Measurements from ENCODE around the gene SHROOM3.

DNA sequence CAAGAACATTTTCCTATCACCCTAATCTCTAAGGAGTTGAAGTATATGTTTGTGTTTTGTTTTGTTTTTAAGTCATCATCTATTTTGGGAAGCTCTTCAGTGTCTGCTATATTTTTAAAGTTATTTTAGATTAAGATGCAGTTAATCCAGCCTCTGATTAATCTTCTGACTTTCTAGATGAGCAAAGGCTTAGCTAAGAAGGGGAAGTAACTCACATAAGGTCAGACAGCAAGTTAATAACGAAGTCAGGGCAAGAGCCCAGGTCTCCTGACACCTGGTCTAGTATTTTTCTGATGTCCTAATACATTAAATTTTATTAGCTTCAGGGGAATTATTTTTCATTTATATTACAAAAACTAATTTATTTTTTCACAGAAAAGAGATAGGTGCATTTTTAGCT is 294.4 kb downstream of the SHROOM3 start:
- TF ChIP-seq, protein P1, sequence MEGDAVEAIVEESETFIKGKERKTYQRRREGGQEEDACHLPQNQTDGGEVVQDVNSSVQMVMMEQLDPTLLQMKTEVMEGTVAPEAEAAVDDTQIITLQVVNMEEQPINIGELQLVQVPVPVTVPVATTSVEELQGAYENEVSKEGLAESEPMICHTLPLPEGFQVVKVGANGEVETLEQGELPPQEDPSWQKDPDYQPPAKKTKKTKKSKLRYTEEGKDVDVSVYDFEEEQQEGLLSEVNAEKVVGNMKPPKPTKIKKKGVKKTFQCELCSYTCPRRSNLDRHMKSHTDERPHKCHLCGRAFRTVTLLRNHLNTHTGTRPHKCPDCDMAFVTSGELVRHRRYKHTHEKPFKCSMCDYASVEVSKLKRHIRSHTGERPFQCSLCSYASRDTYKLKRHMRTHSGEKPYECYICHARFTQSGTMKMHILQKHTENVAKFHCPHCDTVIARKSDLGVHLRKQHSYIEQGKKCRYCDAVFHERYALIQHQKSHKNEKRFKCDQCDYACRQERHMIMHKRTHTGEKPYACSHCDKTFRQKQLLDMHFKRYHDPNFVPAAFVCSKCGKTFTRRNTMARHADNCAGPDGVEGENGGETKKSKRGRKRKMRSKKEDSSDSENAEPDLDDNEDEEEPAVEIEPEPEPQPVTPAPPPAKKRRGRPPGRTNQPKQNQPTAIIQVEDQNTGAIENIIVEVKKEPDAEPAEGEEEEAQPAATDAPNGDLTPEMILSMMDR (conservative IDR thresholded peaks at IDR 0.05; ENCODE audit: low read depth in 2 of 2): no peak
- TF ChIP-seq, protein P2, sequence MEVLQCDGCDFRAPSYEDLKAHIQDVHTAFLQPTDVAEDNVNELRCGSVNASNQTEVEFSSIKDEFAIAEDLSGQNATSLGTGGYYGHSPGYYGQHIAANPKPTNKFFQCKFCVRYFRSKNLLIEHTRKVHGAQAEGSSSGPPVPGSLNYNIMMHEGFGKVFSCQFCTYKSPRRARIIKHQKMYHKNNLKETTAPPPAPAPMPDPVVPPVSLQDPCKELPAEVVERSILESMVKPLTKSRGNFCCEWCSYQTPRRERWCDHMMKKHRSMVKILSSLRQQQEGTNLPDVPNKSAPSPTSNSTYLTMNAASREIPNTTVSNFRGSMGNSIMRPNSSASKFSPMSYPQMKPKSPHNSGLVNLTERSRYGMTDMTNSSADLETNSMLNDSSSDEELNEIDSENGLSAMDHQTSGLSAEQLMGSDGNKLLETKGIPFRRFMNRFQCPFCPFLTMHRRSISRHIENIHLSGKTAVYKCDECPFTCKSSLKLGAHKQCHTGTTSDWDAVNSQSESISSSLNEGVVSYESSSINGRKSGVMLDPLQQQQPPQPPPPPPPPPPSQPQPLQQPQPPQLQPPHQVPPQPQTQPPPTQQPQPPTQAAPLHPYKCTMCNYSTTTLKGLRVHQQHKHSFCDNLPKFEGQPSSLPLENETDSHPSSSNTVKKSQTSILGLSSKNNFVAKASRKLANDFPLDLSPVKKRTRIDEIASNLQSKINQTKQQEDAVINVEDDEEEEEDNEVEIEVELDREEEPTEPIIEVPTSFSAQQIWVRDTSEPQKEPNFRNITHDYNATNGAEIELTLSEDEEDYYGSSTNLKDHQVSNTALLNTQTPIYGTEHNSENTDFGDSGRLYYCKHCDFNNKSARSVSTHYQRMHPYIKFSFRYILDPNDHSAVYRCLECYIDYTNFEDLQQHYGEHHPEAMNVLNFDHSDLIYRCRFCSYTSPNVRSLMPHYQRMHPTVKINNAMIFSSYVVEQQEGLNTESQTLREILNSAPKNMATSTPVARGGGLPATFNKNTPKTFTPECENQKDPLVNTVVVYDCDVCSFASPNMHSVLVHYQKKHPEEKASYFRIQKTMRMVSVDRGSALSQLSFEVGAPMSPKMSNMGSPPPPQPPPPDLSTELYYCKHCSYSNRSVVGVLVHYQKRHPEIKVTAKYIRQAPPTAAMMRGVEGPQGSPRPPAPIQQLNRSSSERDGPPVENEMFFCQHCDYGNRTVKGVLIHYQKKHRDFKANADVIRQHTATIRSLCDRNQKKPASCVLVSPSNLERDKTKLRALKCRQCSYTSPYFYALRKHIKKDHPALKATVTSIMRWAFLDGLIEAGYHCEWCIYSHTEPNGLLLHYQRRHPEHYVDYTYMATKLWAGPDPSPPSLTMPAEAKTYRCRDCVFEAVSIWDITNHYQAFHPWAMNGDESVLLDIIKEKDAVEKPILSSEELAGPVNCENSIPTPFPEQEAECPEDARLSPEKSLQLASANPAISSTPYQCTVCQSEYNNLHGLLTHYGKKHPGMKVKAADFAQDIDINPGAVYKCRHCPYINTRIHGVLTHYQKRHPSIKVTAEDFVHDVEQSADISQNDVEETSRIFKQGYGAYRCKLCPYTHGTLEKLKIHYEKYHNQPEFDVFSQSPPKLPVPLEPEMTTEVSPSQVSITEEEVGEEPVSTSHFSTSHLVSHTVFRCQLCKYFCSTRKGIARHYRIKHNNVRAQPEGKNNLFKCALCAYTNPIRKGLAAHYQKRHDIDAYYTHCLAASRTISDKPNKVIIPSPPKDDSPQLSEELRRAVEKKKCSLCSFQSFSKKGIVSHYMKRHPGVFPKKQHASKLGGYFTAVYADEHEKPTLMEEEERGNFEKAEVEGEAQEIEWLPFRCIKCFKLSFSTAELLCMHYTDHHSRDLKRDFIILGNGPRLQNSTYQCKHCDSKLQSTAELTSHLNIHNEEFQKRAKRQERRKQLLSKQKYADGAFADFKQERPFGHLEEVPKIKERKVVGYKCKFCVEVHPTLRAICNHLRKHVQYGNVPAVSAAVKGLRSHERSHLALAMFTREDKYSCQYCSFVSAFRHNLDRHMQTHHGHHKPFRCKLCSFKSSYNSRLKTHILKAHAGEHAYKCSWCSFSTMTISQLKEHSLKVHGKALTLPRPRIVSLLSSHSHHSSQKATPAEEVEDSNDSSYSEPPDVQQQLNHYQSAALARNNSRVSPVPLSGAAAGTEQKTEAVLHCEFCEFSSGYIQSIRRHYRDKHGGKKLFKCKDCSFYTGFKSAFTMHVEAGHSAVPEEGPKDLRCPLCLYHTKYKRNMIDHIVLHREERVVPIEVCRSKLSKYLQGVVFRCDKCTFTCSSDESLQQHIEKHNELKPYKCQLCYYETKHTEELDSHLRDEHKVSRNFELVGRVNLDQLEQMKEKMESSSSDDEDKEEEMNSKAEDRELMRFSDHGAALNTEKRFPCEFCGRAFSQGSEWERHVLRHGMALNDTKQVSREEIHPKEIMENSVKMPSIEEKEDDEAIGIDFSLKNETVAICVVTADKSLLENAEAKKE (CRISPR knock-in tag; IDR thresholded peaks at IDR 0.05): no peak
- TF ChIP-seq, protein P3, sequence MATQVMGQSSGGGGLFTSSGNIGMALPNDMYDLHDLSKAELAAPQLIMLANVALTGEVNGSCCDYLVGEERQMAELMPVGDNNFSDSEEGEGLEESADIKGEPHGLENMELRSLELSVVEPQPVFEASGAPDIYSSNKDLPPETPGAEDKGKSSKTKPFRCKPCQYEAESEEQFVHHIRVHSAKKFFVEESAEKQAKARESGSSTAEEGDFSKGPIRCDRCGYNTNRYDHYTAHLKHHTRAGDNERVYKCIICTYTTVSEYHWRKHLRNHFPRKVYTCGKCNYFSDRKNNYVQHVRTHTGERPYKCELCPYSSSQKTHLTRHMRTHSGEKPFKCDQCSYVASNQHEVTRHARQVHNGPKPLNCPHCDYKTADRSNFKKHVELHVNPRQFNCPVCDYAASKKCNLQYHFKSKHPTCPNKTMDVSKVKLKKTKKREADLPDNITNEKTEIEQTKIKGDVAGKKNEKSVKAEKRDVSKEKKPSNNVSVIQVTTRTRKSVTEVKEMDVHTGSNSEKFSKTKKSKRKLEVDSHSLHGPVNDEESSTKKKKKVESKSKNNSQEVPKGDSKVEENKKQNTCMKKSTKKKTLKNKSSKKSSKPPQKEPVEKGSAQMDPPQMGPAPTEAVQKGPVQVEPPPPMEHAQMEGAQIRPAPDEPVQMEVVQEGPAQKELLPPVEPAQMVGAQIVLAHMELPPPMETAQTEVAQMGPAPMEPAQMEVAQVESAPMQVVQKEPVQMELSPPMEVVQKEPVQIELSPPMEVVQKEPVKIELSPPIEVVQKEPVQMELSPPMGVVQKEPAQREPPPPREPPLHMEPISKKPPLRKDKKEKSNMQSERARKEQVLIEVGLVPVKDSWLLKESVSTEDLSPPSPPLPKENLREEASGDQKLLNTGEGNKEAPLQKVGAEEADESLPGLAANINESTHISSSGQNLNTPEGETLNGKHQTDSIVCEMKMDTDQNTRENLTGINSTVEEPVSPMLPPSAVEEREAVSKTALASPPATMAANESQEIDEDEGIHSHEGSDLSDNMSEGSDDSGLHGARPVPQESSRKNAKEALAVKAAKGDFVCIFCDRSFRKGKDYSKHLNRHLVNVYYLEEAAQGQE (IDR thresholded peaks at IDR 0.05; ENCODE audit: unreplicated experiment): no peak
- no peak for TF ChIP-seq STAT1 (IDR thresholded peaks at IDR 0.05; ENCODE audit: unreplicated experiment)
- TF ChIP-seq POLR2AphosphoS5 (IDR thresholded peaks at IDR 0.05; ENCODE audit: low read depth): no peak
- no peak for TF ChIP-seq EZH2phosphoT487 (IDR thresholded peaks at IDR 0.05; ENCODE audit: unreplicated experiment)
- TF ChIP-seq, protein P4, sequence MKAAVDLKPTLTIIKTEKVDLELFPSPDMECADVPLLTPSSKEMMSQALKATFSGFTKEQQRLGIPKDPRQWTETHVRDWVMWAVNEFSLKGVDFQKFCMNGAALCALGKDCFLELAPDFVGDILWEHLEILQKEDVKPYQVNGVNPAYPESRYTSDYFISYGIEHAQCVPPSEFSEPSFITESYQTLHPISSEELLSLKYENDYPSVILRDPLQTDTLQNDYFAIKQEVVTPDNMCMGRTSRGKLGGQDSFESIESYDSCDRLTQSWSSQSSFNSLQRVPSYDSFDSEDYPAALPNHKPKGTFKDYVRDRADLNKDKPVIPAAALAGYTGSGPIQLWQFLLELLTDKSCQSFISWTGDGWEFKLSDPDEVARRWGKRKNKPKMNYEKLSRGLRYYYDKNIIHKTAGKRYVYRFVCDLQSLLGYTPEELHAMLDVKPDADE (IDR thresholded peaks at IDR 0.05): no peak
- no peak for TF ChIP-seq EZH2 (IDR thresholded peaks at IDR 0.05; ENCODE audit: low read depth, unreplicated experiment)
- TF ChIP-seq JUNB (IDR thresholded peaks at IDR 0.05; ENCODE audit: unreplicated experiment): no peak
- TF ChIP-seq CREB1 (CRISPR knock-in tag; IDR thresholded peaks at IDR 0.05; ENCODE audit: low read depth): no peak
- no peak for TF ChIP-seq NANOG (IDR thresholded peaks at IDR 0.05; ENCODE audit: borderline replicate concordance)
- no peak for TF ChIP-seq ZNF114 (CRISPR knock-in tag; IDR thresholded peaks at IDR 0.05)

Measured in GM23338 (cell line).